HG03108 (cell line): Measurements from ENCODE around the gene SC5D.
A peak's percentile ranks its signal among the peaks of the same experiment; 100 is the strongest.

Source experiments
- ATAC-seq: cut with Tn5 transposase; IDR thresholded peaks from one replicate; pipeline ENCODE4 v1.9.1; 2021; ENCODE audit warnings: moderate library complexity; ENCODE audit not compliant: unreplicated experiment

Gene SC5D

DNA sequence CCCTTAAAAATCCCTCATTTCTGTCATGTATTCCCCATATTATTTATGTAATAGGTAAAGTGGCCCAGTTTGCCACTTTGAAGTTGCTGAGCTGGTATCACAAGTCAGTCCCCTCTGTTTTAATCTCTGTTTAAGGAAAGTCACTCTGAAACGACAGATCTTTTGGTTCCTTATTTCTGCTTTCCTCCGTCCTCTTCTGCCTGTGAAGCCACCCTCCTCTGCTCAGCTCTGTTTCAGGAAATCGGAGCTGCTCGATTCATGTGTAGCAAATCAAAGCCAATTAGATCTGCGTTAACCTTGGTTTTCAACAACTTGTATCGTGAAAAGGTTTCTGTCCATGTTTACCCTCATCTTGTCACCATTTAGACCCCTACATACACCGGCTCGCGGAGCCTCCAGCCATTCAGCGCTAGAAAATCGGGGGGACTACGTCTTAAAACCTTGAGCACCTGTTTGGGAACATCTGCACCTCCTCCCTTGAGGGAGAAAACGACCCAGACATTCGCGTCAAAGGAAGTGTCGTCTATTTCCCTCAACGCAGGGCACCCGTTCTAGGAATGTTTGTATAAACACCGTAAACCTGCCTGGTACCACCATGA lies 576 bp upstream of the SC5D start:
- peak; percentile 13 for ATAC-seq

DNA sequence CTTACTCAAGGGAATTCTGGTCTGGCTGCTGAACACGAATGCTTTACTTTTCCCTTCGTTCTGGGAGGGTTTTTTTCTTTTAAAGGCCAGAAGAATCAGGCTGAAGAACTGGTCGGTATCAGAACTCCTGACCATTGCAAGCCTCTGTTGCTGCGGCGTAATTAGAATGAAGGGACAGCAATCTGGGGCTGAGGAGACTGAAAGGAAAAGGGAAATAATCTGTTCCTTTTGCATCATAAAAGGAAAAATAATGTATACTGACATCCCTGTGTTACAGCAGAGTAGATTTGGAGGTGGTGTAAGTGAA lies 670 bp downstream of the SC5D start:
- ATAC-seq: no peak

DNA sequence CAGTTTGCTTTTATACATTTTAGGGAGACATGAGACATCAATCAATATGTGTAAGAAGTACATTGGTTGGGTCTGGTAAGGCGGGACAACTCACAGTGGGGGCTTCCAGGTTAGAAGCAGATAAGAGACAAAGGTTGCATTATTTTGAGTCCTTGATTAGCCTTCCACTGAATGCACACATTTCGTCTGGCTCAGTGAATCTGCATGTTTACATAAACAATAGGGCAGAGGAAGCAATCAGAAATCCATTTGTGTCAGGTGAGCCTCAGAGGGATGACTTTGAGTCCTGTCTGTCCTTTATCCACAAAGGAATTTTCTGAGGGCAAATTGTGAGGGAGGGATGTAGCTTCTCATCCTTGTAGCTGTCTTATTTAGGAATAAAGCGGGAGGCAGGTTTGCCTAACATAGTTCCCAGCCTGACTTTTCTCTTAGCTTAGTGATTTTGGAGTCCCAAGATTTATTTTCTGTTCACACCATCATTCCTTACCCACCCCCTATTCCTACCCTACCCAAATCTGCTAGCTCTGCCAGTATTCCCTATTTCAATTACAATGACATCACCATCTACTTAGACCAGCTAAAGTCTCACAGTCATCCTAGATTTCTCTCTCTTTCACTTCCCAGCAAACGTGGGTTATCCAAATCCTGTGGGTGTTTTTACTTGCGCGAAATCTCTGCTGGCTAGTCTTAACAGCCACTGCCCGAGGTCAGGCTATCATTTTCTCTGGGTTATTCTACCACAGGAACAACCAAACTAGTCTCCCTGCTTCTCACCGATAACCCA lies 2.9 kb downstream of the SC5D start:
- no peak for ATAC-seq

DNA sequence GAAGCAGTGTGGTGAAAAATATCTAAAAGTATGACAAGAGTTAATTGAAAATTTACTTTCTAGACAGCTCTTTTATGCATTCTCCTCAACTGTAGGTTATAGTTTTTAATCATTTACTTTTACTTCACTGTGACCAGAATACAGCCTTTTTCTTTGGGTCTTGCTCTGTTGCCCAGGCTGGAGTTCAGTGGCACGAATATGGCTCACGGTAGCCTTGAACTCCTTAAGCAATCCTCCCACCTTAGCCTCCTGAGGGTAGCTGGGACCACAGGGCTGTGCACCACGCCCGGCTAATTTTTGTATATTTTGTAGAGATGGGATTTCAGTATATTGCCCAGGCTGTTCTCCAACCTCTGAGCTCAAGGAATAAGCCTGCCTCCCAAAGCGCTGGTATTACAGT lies 5.3 kb downstream of the SC5D start:
- no peak for ATAC-seq

DNA sequence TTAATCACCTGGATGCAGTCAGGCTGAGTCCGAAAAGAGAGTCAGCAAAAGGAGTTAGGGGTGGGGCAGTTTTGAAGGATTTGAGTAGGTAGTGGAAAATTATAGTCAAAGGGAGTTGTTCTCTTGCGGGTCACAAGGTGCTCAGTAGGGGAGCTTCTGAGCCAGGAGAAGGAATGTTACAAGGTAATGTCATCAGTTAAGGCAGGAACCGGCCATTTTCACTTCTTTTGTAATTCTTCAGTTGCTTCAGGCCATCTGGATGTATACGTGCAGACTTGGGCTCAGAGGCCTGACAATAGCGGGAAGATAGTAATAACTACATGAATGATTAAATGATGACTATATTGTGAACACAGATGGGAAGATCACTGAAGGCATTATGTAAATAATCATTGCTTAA lies 6.2 kb downstream of the SC5D start:
- no peak for ATAC-seq

DNA sequence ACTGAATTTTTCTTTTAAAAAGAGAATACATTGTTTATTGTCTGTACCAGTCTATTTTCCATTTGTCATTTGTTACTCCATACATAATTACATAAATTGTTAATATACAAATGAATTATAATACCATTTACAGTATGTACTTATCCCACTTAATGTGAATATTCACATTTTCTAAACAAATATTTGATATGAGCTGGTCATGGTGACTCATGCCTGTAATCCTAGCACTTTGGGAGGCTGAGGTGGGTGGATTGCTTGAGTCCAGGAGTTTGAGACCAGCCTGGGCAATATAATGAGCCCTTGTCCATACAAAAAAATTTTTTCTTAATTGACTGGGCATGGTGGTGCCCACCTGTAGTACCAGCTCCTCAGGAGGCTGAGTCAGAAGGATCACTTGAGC lies 6.8 kb downstream of the SC5D start:
- no peak for ATAC-seq

DNA sequence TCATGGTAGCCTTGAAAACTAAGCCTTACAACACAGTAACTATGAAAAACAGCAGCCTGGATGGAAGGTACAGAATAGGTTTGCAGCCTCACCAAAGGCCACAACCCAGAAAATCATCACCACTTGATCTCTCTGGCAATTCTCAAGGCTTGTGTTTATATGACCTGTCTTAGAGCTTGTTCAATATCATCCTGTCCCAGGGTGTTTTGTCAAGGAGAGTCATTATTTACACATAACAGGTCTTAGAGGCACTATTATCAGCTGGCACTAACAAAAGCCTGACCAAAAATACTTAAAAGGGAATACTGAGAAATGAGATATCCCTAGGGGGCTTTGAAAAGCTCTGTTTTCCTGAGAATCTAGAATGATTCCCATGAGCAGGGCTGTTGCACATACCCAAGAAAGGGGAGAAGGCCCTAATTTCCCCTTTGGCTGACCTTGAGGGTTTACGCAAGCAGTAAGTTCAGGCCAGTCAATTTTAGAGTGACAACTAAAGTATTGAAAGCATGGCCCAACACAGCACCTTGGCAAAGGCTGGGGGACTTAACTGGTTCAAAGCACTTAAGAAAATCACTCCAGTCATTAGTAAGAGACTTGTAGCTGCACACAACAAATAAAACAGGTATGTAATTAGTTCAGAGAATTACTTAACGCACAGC lies 7.9 kb downstream of the SC5D start:
- ATAC-seq: no peak

DNA sequence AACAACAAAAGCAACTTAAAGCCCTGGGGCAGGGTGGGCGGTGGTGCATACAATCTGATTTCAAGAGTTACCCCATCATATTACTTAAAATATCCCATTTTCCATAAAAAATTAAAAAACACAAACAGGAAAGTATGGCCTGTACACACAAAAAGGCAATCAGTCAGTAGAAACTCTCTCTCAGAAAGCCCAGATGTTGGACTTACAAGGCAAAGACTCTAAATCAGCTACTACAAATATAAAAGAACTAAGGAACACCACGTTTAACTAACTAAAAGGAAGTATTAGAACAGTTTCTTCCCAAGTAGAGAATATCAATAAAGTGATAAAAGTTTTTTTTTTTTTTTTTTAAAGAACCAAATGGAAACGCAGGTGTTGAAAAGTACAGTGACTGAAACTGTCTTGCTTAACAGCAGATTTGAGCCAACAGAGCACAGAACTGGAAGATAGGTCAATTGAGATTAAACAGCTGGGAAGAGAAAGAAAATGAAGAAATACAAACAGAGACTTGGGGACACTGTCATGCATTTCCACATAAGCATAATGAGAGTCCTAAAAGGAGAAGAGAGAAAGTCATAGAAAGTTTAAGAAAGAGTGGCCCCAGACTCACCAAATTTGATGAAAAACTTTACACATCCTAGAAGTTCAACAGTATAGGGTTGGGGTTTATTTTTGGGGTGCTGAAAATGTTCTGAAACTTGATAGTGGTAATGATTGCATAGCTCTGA lies 8.6 kb downstream of the SC5D start:
- ATAC-seq: no peak

DNA sequence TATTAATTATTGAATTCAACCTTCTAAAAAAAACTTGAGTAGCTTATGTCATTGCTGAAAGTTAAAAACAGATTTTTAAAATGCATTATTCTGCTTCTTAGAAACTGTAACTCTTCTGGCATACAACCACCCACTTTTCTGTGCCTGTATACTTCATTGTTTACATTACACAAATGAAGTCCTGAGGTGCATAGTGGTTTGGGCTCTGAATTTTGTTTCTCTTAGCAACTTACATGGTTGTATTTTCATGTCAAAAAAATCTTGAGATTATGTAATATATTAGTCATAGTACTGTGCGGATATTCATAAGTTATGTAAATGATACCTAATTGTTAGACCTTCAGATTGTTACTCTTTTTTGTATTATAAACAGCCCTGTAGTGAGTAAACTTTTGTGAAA lies 12.2 kb downstream of the SC5D start:
- no peak for ATAC-seq

DNA sequence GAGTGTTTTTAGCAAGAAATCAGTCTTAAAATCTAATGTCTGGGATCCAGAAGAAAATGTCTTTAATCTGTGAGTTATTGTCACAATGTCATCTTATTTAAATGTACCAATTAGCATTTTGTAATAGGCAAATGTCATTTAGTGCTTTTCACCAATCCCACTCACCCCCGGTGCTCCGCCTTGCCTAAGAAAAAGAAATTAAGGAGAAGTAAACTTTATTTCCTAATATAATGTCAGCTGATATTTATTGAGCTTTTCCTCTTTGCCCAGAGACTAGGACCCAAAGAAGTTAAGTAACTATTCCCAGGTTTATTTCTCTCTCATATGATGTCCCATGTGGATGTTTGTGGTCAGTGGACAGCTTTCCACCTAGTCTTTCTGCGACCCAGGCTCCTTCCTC lies 16.2 kb downstream of the SC5D start:
- ATAC-seq: no peak

DNA sequence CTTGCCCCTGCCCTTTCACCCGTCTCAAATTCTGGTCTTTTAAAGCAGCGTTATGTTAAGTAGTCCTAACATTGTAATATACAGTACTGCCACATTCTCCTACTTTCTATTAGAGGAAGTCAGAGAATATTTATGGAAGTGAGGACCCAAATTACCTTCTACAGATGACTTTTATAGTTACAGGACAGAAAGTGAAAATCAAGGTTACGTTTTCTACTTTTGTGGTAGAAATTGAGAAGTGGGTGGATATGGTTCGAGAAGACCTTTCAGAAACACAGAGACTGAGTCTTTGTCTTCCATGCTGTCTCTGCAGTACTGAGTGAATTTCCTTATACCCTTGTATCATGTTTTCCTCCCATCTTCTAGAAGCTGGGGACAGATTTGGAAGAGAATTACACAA lies 17.1 kb downstream of the SC5D start:
- peak; percentile 86 for ATAC-seq

DNA sequence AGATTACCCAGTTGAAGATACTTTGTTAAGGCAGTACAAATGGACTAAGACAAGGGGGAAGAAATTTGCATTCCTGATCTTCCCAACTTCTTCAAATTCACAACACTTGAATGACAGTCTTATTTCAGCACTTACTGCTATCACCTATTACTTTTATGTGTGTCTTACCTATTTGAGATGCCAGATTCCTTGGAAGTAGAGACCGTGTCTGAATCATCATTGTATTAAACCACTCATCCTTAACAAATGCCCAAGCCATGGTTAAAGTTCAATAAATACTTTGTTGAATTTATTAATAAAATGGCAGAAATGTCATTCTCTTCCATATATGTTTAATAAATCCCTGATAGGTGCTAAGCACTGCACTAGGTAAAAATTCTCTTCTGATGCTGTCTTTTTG lies 18.3 kb downstream of the SC5D start:
- ATAC-seq: no peak

DNA sequence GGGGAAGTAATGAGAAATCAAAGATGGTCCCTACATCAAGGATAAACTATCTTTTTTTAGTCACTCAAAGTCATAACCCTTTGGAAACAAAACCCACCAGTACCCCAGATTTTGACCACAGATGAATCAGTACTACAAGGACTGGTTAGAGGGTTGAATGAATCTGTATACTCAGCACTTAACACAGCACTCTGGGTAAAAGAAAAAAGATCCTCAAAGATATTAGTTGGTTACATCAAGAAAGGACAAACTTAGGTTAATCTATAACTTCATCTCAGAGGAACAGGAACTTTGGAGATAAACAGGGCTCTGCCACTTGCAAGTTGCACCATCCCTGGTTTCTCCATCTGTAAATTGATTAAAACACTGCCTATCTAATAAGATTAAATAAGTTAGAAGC lies 18.8 kb downstream of the SC5D start:
- no peak for ATAC-seq

DNA sequence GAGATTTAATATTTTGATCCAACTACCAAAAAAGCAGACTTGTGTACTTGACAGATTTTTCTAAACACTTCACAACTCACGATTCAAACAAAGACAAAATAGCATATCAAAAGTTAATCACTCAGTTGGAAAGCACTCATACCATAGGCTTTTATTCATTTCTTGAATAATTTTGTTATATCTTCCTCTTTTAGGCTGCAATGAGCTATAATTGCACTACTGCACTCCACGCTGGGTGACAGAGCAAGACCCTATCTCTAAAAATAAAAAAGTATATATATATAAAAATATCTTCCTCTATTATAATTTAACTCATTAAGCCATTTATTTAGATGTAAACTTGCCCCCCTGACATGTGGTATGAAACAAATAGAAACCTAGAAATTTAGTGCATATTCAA lies 19.9 kb downstream of the SC5D start:
- ATAC-seq: no peak

DNA sequence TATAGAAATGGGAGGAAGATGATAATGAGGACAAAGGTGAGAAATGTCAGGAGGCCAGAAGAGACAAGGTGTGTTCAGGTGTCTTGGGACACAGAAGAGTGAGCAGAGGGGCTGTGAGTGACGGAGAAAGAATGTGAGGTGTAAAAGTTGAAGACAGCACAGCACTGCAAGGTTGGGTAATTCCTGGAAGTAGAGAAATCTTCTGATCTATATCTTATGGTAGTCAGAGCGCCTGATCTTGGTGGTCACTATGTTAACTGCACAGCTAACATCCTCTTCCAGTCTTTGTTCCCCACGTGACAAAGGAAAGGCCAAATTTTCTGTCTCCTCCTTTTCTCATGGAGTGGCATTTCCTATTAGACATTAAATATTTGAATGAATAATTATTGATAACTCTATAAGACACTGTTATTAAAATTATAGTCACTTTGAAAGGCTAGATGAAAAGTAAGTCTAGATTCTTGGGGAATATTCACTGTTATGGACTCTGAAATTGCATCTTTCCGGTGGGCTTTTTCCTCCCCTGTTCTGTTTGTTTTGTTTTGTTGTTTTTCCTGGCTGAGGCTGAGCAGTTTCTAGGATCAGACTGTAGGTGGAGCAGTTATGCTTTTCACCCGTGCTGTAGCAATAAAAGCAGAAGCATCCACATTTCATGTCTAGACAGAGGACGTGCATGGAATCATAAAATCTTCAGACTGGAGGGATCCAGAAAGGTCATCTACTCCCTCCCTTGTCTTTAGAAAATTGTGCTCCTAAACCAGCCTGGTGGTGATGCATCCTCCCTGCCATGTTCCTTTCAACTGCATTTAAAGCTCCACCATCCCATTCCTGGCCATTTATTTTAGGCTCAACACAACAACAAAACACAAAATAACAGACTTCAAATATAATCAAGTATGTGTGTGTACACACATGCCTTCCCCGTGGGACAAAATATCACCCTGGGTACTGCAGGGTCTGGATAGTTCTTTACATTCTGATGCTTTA lies 26.6 kb downstream of the SC5D start:
- no peak for ATAC-seq

DNA sequence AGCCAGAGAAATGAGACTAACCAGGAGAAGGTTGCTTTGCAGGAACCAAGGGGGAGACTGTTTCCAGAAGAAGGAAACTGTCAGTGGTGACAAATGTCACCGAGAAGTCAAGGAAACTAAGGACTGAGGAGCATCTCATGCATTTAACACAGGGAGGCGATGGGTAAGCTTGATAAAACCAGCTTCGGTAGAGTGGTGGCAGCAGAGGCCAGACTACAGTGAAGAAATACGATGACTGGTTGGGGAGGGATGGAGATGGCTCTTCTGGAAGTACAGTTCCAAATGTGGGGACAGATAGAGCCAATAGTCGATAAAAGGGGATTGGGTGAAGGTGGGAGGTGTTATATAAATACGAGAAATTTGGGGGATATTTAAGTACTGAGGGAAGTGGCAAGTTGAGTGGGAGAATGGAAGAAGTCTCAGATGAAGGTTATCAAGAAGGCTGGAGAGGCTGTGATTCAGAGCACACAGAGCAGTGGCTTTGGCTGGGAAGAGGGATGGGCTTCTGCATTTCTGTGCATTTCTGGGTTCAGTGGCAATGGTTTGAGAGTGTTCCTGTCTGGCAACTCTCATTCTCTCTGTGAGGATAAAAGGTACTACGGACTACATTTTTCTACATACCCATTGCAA lies 29.2 kb downstream of the SC5D start:
- ATAC-seq: peak; percentile 73

DNA sequence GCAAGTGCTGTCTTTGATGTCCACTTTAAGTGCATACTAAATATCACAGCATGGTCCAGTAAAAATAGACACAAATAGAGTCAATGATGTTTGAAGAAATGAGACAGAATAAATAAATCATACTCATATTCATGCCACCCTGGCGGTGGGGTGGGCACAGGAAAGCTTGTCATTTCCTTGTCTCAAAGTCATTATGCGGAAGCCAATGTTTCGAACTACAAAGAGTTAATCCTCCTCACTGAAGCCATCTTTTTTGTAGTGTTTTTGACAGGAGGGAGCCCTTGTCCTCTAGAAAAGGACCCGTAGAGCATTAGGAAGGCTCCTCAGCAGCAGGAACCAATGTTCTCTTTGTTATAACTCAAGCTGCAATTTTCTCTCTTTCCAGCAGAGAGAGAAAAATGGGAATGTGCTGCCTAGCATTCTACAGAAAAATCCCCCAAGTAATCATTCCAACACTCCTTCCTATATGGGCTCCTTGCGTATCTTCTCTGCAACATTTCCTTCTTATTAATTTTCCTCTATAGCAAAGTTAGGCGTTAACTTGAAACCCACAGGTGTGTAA lies 30.6 kb downstream of the SC5D start:
- ATAC-seq: no peak

DNA sequence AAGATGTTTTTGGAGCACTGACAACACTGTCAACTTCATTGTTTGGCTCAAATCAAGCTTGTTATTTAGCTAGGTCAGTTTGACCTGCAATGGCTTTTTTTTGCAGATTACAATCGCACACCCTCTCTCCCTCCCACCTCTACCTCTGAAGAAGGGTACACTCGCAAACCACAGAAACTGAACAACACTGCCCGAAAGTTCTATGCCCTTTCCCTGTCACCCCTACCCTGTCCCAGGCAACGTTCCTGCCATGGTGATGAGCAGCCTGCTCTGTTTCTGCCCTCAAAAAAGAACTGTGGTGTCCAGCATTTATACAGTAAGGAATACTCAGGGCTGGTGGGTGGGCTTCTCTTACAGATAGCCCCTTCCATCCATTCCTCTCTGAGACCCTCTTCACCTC lies 33.7 kb downstream of the SC5D start:
- ATAC-seq: no peak

DNA sequence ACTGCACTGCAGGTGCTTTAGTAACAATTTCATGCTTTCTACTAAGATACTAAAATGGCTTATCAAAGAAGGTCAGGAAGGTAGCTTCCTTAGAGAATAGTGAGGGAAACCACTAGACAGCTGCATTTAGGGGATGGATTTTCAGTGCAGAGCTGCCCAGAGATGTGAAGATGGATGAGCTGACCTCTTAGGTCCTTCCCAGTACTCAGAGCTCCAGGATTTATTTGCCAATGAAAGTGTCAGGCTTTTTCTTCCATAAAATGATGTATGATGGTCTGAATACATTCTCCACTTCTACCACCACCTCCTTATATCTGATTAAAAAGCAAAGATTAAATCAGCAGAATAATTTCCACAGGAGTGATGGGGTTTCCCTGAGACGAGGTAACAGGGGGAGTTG lies 35.0 kb downstream of the SC5D start:
- ATAC-seq: no peak
